ENCODE results near the gene JPH2. TPM values are rescaled to one million over a fixed set of nuclear protein-coding genes. Genes with fewer than 3 reads are reported as not detected.

JPH2 gene
- total and polyA plus RNA-seq, 9 donors, result 0.48 to 27.4 (median 3.0) TPM

GRCh38 chr20:44166008-44166407, 21.0 kb downstream of the JPH2 start:
- Histone ChIP-seq H3K27me3 (no peaks in the 10 kb centered on the region), H3K4me3 (no peak overlapping the region), H3K9me3 (no peaks in the 10 kb centered on the region), H3K4me1 (ENCODE audit: insufficient read depth) (no peaks in the 10 kb centered on the region), H3K27ac (no peak overlapping the region), H3K36me3 (no peaks in the 10 kb centered on the region)
- intact Hi-C loops (cut with DNase I), result no loop called here
- 48 to 54% (median 50%) methylated on average over 4 of the region's 4 CpGs for WGBS, 3 donors
- TF ChIP-seq EP300 (IDR thresholded peaks at IDR 0.05), result no peak
- no peak for DNase-seq

DNA sequence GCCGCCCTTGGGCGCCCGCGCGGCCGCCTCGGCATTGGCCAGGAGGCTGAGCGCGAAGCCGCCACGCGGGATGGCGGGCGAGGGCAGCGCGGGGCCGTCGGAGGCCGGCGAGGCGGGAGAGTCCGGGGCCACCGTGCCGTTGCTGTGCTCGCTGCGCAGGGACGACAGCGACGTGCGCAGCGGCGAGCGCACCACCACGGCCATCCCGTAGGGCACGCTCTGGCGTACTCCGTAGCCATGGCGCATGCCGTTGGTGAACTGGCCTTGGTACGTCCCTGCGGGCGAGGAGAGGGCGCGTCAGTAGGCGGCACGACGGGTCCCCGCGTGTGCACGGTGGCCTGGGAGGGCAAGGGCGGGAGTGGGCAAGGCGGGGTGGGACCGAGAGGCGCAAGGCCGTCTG, 26.9 kb downstream of the JPH2 start:
- Histone ChIP-seq H3K4me1 (ENCODE audit: insufficient read depth) (no peaks in the 10 kb centered on the region), H3K27ac (no peak overlapping the region), H3K9me3 (no peaks in the 10 kb centered on the region), H3K36me3 (no peaks in the 10 kb centered on the region), H3K4me3 (no peak overlapping the region), H3K27me3 (no peaks in the 10 kb centered on the region)
- TF ChIP-seq POLR2A (IDR thresholded peaks at IDR 0.05) (no peak), EP300 (IDR thresholded peaks at IDR 0.05) (no peak)
- TF ChIP-seq, protein P1, sequence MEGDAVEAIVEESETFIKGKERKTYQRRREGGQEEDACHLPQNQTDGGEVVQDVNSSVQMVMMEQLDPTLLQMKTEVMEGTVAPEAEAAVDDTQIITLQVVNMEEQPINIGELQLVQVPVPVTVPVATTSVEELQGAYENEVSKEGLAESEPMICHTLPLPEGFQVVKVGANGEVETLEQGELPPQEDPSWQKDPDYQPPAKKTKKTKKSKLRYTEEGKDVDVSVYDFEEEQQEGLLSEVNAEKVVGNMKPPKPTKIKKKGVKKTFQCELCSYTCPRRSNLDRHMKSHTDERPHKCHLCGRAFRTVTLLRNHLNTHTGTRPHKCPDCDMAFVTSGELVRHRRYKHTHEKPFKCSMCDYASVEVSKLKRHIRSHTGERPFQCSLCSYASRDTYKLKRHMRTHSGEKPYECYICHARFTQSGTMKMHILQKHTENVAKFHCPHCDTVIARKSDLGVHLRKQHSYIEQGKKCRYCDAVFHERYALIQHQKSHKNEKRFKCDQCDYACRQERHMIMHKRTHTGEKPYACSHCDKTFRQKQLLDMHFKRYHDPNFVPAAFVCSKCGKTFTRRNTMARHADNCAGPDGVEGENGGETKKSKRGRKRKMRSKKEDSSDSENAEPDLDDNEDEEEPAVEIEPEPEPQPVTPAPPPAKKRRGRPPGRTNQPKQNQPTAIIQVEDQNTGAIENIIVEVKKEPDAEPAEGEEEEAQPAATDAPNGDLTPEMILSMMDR (IDR thresholded peaks at IDR 0.05), result no peak
- WGBS, 3 donors, result 54 to 70% (median 60%) methylated on average over 56 of the region's 56 CpGs
- intact Hi-C loops (cut with DNase I), result no loop called here
- no peak for DNase-seq

- no peaks in the 10 kb centered on the region for H3K27me3 ChIP-seq
- DNase-seq, result no peak
- no peaks in the 10 kb centered on the region for H3K36me3 ChIP-seq
- intact Hi-C loops (cut with DNase I), result no loop called here
- H3K4me3 ChIP-seq, result no peak overlapping the region
- no peaks in the 10 kb centered on the region for H3K9me3 ChIP-seq
- 71 to 86% (median 79%) methylated on average over 50 of the region's 50 CpGs for WGBS, 3 donors
- H3K27ac ChIP-seq, result no peak overlapping the region
- H3K4me1 ChIP-seq (ENCODE audit: insufficient read depth), result no peaks in the 10 kb centered on the region
- TF ChIP-seq, protein P1 (IDR thresholded peaks at IDR 0.05), result no peak
- TF ChIP-seq POLR2A (IDR thresholded peaks at IDR 0.05) (no peak), EP300 (IDR thresholded peaks at IDR 0.05) (no peak)
These were observed 27.3 kb downstream of the JPH2 start for GRCh38 chr20:44159711-44160110.

DNA sequence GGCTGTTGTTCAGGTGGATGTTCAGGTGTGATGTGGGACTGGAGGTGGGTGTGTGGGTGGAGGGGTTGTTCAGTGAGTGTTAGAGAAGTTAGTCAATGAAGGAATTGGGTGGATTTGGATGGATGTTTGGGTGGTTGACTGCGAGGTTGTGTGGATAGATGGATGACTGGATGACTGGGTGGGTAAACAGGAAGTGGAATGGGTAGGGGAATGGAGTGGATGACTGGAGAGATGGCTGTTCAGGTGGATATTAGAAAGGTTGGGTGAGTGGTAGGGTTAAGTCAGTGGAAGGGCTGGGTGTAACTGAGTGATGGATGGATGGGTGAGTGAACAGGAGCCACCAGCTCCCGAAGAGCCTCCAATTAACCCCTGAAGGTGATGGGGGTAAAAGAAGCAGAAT, 27.9 kb downstream of the JPH2 start:
- WGBS, 3 donors, result 83 to 90% (median 84%) methylated on average over 2 of the region's 2 CpGs
- TF ChIP-seq EP300 (IDR thresholded peaks at IDR 0.05) (no peak), POLR2A (IDR thresholded peaks at IDR 0.05) (no peak)
- TF ChIP-seq, protein P1 (IDR thresholded peaks at IDR 0.05), result no peak
- Histone ChIP-seq H3K4me1 (ENCODE audit: insufficient read depth) (no peaks in the 10 kb centered on the region), H3K27ac (no peak overlapping the region), H3K9me3 (no peaks in the 10 kb centered on the region), H3K4me3 (no peak overlapping the region), H3K27me3 (no peaks in the 10 kb centered on the region), H3K36me3 (no peaks in the 10 kb centered on the region)
- DNase-seq, result no peak
- intact Hi-C loops (cut with DNase I), result no loop called here

GRCh38 chr20:44157061-44157460, 29.9 kb downstream of the JPH2 start:
- TF ChIP-seq POLR2A (IDR thresholded peaks at IDR 0.05) (no peak), EP300 (IDR thresholded peaks at IDR 0.05) (no peak)
- TF ChIP-seq, protein P1 (IDR thresholded peaks at IDR 0.05), result no peak
- H3K4me3 ChIP-seq, result no peak overlapping the region
- H3K36me3 ChIP-seq, result no peaks in the 10 kb centered on the region
- intact Hi-C loops (cut with DNase I), result no loop called here
- H3K27ac ChIP-seq, result no peak overlapping the region
- H3K4me1 ChIP-seq (ENCODE audit: insufficient read depth), result no peaks in the 10 kb centered on the region
- H3K27me3 ChIP-seq, result no peaks in the 10 kb centered on the region
- 85 to 87% (median 87%) methylated on average over 5 of the region's 5 CpGs for whole genome bisulfite sequencing, 3 donors
- H3K9me3 ChIP-seq, result no peaks in the 10 kb centered on the region
- DNase-seq, result no peak
